NCI-H1092 (cell line): Measurements from ENCODE around the gene MARK3.

Experiments used
- DNase-seq: peaks from one replicate; lab custom pipeline; 2025; lab: John Stamatoyannopoulos, UW

The MARK3 gene

DNA sequence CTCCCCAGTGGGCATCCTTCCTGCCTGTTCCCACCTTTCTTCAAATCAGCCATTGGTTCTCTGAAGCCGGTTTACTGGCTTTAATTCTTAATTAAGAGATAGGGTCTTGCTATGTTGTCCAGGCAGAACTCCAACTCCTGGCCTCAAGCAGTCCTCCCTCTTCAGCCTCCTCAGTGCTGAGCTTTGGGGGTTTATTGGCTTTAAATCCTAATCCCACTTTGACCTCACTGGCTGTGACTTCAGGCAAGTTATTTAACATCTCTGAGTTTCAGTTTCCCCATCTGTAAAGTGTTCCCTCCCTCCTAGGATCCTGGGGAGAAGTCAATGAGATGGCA lies 141.7 kb downstream of the MARK3 start:
- DNase-seq = no peak

DNA sequence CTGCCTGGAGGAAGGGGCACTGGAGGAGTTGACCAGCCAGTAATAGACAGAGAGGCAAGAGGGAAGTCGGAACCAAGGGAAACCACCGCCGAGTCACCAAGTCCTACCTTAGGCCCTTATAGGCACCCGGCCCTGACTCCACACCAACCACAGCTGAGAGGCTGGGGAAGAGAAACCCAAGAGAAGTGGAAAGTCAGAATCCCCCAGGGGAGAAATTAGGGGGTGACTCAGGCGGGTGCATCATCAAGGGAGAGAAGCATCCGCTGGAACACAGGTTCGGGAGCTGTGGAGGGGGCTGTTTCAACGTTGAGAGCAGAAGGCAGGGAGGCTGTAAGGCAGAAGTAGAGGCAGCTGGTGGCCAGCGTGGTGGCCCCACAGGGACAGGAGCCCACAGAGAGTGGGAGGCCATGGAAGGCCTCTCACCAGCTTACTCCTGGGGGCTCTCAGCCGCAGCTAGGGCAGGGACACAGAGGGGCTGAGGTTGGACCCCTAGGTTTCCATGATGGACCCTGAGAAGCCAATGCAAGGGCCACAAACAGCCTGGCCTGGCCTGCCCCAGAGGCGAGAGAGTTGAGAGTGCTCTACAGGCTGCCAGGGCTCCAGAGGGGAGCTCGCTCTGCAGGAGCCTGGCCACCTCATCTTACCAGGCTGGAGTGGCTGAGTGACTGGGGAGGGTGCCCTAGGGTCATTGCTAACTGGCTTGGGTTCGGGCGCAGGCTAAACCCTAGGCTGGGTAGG lies 142.4 kb downstream of the MARK3 start:
- DNase-seq = no peak

DNA sequence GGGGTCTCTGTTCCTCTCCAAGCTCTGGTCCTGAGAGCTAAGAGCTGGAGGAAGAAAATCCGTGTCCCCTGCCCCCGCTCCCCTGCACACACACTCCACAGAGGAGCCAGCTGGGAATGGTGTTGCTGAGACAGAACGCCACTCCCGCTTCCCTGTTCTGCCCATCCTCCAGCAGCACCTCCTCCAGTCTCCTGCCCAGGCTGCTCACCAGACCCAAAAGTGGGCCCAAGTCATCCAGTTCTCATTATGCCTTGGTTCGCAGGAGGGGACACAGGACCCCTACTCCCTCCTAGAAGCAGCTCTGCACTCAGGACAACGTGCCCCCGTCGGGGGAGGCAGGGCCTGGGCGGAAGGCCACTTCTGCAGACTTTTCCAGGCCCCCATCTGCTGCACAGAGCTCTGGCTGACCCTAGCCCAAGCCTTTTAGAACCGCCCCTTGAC lies 143.0 kb downstream of the MARK3 start:
- no peak for DNase-seq

DNA sequence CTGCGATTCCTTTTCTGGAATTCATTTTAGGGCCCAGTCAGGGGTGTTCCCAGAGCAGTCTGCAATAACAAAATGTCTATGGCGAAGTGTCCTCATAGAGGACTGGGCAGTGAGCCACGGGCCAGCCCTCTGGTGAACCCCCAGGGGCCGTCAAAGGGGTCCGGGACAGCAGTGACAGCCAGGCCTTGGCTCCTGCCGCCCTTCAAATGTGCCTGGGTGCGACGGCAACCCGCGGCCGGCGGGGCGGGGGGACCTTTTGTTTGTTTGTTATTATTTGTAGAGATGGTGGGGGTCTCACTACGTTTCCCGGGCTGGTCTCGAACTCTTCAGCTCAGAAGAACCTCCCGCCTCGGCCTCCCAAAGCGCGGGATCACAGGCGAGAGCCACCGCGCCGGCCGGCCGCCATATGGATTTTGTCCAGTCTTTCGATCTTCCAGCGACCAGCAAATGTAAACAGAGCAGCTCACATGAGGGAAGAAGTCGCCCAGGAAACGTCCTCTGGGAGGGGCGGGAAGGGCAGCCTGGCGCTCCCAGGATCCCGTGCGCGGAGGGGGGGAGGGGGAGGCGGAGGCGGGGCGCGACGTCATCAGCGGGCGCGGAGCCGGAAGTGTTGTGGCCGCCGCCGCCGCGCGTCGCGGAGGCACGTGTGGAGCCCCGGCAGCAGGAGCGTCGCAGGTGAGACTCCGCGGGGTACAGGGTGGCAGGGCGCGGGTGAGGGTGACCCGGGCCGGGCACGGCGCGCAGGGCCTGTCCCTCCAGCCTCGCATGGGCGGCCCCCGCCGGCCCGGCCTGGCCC lies 143.6 kb downstream of the MARK3 start, which contains the start of gene TRMT61A:
Gene TRMT61A (plus strand): TSS at position 610 of the 796 bp plus-strand sequence. CDS start 783 bp downstream, outside the sequence.
- DNase-seq = peak; percentile 87

DNA sequence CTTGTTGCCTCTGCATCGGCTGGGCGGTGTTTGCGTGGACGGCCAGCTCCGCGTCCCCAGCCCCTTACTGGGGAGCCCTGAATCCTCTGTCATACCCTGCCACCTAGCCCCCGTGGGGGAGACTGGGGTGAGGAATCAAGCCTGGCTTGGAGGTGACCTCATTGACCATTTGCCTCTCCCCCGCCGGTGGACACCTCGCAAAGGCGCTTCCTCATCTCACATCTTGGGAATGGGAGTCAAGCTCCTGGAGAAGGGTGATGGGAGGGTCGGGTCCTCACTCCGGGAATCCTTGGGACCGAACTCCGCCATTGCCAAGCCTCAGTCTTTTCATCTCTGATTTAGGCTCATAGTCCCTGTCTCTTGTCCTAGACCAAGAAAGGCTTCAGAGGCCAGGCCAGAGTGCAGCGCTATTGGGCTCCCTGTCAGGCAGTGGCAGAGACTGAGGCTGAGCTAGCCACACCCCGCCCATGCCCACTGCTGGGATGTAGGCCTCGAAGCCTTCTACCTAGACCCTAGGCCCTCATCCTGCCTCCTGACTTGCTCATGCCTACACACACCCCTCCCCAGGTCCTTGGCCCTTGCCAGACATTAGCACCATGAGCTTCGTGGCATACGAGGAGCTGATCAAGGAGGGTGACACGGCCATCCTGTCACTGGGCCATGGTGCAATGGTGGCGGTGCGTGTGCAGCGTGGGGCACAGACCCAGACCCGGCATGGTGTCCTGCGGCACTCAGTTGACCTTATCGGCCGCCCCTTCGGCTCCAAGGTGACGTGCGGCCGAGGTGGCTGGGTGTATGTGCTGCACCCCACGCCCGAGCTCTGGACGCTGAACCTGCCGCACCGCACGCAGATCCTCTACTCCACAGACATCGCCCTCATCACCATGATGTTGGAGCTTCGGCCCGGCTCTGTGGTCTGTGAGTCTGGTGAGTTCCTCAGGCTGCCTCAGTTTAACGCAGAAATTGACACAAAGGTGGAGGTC lies 144.5 kb downstream of the MARK3 start:
- no peak for DNase-seq

DNA sequence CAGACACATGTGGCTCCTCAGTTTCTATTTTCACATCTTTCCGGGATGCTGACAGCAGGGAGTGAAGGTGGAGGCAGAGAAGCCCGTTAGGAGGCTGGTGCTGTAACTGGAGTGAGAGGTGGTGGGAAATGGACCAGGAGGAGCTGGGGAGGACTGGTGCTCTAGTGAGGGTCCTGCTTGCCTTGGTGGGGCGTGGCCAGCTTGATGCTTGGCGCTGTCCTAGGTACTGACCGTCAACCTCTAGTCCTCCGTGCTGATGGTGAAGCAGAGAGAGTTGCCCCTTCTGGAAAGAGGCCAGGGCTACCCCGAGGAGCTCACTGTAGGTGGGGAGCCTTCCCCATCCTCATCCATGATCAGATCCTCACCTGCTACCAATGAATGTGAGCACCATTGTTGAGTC lies 145.2 kb downstream of the MARK3 start:
- no peak for DNase-seq

DNA sequence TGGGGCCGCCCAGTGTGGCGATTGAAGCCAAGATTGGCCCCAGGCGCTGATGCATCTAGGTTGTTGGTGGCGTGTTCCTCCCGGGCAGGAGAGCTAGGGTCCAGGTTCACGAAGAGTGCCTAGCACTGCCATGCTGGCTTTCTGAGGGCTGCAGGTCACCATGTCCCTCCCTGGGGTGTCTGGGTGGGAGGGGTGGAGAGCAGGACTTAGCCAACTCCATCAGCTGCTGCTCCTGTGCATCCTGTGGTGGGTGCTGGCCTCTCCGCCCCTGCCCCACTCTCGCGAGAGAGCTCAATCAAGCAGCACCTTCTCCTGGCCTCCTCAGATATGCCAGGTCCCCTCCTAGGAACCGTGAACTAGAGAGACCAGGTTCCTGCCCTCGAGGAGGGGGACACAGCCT lies 145.6 kb downstream of the MARK3 start:
- DNase-seq = no peak

DNA sequence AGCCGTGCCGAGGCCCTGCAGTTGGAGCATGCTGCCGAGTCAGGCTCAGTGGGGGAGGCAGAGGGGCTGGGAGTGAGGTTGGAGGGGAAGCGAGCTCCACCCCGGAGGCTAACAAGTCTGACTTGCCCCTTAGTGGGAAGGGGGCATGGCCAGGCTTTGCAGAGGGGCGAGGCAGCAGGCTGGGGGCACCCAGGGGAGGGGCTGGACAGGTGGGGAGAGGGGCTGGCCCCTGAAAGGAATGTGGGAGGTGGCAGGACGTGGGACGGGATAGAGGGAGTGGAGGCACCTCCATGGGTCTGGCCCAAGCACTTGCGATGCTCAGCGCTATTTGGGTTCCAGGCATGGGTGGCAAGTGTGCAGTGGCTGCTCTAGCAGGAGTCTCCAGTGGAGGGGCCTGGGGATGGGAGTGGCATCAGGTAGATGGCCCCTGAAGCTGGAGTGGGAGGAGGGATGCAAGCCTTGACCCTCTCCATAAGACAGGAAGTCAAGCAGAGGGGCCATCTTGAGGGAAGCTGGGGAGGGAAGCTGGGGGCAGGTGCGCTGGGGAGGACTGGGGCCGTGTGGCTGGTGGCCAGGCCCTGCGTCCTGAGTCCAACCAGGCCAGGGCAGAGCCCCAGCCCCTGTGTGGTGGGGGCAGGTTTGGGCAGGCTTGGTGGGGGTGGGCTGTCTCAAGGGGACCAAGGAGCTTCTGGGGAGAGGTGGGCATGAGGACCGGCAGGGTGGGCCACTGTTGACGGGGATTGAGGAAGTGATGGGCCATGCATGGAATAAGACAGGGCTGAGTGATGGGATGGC lies 146.4 kb downstream of the MARK3 start:
- no peak for DNase-seq

DNA sequence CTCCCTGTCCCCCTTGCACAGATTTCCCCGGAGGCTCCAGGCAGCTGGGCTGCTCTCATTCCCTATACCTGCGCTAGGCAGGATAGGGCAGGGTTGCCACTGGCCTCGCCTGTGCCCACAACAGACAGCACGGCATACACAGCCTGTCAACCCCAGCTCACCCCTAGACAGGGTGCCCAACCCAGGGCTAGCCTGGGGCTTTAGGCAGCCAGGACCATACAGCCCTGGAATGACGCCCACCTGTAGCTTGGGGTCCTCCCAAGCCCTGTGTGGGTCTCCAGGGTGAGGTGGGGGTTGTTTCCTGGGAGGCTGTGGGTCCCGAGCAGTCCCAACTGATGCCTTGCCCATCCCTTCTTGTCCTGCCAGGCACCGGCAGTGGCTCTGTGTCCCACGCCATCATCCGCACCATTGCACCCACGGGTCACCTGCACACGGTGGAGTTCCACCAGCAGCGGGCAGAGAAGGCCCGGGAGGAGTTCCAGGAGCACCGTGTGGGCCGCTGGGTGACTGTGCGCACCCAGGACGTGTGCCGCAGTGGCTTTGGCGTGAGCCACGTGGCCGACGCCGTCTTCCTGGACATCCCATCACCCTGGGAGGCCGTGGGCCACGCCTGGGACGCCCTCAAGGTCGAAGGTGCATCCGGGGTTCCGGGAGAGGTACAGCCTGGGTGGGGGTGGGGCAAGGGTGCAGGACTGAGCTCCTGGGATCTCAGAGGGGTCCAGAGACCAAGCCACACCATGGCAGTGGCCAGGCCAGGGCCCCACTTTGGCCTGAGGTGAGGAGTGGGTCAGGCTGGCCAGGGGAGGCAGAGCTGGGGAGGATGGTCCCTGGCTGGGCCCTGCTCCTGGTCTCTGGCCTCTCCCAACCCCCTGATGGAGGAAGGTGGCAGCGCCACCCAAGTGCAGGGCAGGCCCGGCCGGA lies 147.3 kb downstream of the MARK3 start:
- DNase-seq = no peak

DNA sequence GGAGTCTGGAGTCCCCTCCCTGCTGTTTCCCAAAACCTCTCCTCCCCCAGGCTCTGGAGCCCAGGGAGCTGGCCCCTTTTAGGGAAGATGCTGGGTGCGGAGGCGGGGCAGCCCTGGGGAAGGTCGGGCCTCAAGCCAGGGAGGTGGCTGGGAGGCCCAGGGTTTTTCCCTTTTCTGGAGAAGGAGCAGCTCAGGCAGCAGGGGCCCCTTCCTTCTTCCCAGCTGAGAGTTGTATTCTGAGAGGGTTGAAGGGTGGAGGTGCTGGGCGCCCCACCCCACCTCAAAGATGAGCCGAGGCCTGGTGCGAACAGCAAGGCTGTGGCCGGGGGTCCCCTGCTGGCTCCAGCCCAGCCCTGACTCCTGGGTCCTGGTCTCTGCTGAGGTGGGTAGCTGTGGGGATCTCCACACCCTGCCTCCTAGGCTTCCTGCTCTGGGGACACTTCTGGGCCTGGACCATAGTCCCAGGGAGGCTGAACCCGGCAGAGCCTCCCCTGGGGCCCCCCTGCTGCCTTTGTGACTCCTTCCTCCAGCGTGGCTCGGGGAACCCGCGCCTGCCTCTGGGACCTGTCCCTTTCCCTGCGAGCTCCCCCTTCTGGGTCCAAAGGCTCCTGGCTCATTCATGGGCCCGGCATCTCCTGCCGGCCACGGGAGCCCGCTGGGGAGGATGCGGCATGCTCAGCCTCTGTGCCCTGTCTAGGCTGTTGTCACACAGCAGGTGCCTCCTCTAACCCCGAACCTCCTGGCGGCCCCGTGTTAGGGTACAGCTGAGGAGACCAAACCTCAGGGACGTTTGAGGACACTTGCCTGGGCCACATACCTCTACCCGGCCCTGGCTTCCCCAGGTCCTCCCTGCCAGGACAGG lies 148.2 kb downstream of the MARK3 start:
- DNase-seq = no peak

DNA sequence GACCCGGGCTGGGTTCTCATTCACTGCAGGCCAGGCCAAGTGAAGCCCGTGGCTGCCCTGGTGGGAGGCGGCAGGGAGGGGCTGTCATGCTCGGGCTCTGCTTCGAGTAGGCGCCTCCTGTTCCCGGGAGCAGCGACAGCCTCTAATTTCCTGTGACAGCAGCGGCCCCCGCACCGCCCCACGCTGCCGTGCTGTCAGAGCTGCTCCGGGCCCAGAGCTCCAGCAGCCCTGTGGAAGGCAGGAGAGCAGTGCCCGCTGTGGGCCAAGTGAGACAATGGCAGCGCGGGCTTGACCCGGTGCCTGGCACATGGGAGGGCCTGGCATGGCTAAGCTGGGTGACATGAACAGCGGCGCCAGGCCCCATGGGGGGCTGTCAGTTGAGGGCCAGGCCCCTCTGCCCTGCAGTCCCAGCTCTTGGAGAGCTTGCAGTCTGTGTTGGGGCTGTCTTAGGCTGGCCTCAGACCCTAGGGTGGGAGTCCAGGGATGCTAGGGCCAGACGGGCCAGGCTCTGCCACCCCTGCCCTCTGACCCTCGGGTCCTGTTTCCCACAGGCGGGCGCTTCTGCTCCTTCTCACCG lies 148.9 kb downstream of the MARK3 start:
- DNase-seq = no peak

DNA sequence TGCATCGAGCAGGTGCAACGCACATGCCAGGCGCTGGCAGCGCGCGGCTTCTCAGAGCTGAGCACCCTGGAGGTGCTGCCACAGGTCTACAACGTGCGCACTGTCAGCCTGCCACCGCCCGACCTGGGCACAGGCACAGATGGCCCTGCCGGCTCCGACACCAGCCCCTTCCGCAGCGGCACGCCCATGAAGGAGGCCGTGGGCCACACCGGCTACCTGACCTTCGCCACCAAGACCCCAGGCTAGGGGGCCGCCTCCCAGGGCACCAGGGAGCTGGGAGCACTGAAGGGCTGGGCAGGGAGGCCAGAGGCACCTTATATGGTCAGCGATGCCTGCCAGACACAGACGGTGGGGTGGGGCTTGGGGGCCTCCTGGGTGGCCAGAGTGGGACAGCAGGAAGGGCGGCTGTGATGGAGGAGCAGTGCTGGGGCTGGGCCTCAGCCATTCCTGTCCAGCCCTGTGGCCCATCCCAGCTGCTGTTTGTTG lies 149.4 kb downstream of the MARK3 start:
- no peak for DNase-seq

DNA sequence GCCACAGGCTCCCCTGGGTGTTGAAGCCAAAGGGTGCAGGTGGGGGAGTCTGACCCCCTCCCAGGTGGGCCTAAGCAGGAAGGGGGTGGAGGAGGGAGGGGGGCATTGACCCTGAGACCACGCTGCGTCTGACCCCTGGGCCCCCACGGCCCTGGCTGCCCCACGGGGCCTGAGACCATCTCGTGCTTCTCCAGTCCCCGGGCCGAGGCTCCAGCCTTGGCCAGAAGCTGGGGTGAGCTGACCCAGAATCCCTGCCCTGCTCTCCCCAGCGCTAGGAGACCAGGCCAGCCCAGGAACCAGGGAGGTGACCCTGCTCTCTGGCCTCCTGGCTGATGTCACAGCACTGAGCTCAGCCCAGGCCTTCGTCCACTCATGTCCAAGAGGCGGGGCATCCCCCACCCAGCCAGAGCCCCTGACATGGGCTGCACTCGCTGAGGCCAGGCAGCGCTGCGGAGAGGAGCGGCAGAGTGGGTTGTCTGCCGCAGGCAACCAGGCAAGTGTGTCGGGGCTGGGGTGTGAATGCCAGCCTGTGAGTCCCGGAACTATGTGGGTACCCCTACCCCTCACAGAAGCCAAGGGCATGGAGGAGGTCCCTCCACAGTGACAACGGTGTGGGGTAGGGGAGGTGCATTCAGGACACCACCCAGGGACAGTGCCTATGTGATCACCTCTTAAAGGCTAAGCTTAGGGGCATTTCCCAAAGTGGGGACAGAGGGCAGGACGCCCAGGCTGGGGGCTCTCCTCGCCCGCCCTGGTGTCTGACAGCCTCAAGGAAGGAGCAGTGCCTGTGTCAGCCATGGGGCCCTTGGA lies 150.1 kb downstream of the MARK3 start:
- DNase-seq = no peak

DNA sequence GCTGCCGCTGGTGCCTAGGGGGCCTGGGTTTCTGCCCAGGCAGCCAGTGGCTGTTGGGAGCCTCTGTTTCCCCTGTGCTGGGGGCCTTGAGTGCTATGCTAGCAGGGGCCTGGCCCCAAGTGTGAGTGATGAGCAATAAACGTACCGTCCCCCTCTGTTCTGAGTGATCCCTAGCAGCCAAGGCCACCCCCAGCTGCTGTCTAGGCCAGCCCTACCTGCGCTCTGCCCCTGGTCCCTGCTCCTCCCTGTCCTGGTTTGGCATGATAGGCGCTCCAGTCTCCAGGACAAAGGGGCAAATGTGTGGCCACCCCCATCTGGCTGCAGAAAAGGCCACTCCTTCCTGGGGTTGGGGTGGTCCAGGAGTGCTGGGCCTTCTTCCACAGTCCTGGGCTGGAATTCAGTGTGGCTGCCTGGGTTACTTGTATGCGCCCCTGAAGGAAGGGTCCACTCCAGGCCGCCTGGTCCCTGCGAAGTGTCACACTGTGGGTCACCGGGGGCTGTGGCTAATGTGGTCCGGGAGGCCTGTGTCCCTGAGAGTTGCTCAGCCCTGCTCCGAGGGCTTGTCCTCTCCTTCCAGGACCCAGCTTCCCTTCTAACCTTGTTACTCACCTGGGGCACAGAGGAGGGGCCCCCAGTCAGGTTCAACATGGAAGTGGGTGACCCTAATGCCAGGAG lies 150.8 kb downstream of the MARK3 start:
- DNase-seq = no peak

DNA sequence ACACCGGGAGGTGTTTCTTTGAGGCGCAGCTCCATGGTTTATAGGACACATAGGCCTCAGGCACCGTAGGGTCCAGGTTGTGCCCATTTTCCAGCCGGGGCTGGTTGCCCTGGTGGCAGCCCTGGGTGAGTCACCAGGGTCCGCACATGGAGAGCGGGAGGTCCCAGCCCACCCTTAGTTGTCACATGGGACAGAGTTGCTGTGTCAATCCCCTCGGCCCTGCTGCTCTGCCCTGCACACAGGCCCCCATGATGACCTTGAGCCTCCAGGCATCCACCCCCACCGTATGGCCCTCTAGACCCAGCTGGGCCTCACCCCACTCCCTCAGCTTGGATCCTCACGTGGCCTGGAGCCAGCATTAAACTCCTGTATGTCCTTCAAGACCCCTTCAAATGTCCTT lies 151.5 kb downstream of the MARK3 start:
- no peak for DNase-seq

DNA sequence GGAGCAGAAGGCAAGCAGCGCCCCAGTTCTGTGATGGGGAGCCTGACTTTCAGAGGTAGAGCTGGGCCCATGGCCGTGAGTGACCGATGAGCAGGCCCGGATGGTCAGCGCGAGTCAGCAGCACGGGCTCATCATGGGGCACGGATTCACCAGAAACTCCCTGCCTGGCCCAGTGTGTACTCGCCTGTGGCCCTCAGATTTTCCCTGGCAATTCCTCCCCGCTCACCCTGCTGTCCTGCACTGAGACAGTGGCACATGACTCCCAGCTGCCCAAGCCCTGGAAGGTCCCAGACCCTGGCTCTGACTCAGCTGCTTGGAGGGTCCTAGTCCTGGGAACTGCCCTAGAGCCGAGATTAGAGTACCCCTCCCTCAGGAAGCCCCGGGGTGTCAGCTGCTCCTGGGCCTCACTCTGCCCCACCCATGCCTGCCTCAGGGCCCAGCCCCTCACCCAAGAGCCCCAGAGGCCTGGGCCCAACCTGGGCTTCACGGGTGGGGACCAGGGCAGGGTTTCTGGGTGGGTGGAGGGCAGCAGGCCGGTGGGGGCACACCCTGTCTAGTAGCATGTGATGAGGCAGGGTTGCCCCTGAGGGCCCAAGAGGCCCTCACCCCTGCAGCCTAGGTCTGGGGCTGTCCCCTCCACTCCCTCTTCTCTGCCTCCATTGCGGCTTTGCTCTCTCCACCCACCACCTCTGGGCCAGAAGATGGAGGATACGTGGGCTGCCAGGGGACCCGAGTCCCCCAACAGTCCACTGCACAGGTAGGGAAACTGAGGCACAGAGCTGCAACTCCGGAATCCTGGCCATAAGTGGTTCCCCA lies 152.2 kb downstream of the MARK3 start:
- no peak for DNase-seq
